Esophagus muscularis mucosa (tissue), 4 donors: ENCODE results near the gene GTF2H3. TPM values are rescaled to one million over a fixed set of nuclear protein-coding genes. Genes with fewer than 3 reads are reported as not detected.

Experiments
- DNase-seq: peaks from one replicate; pipeline ENCODE4 v3.0.0-alpha.2; 2017; ENCODE audit errors: extremely low spot score
- H3K27ac ChIP-seq, 4 donors: fragments of 200-600 bp; sonication (generic); replicated peaks in 1 of 4; 1 replicate in 3 of 4; 2 replicates in 1 of 4; pipeline ENCODE4 v1.5.1; 2016 to 2019; ENCODE audit warnings: mild to moderate bottlenecking in 1 of 4
- H3K27me3 ChIP-seq, 4 donors: fragments of 200-600 bp; sonication (generic); one replicate each; pipeline versions ENCODE4 v1.5.1 to v1.6.0; 2016 to 2019
- H3K36me3 ChIP-seq, 4 donors: fragments of 200-600 bp; sonication (generic); one replicate each; pipeline ENCODE4 v1.5.1; 2016 to 2019
- H3K4me1 ChIP-seq, 4 donors: fragments of 200-600 bp; sonication (generic); one replicate each; pipeline ENCODE4 v1.5.1; 2016 to 2019
- H3K4me3 ChIP-seq, 4 donors: fragments of 200-600 bp; sonication (generic); 1 replicate in 2 of 4; 2 replicates in 2 of 4; pipeline ENCODE4 v1.5.1; 2016 to 2019; ENCODE audit warnings: mild to moderate bottlenecking in 4 of 4, moderate library complexity in 1 of 4
- H3K9me3 ChIP-seq, 4 donors: fragments of 200-600 bp; sonication (generic); 1 replicate in 3 of 4; 2 replicates in 1 of 4; pipeline ENCODE4 v1.5.1; 2016 to 2019
- EP300 ChIP-seq: sonication (generic); formaldehyde crosslinking; IDR thresholded peaks from one replicate; pipeline ENCODE4 v1.6.1; 2017; ENCODE audit warnings: antibody characterized with exemption
- POLR2A ChIP-seq: fragments of 450-650 bp; IDR thresholded peaks from one replicate; pipeline ENCODE4 v1.6.1; 2017; ENCODE audit warnings: antibody characterized with exemption, moderate library complexity, mild to moderate bottlenecking, low read depth
- POLR2AphosphoS5 ChIP-seq, 2 donors: sonication (generic); formaldehyde crosslinking; IDR thresholded peaks; one replicate each; pipeline ENCODE4 v1.6.1; 2017; ENCODE audit warnings: antibody characterized with exemption in 2 of 2
- WGBS: methylation state at CpG from one replicate; pipeline ENCODE4 v1.1.5; 2018; 5-methylcytosine and 5-hydroxymethylcytosine counted together
- intact Hi-C: fragments of 100-400 bp; cut with DNase I; formaldehyde crosslinking; loops from one replicate; pipeline ENCODE4 v1.15.1; 2023
- total RNA-seq, 4 donors: library from RNA; depleted of rRNA; stranded (reverse); fragments of >200 nt; gene quantifications; one replicate each; pipeline versions ENCODE4 v1.1.0 to v1.2.1, GENCODE V29; 2016
- TF ChIP-seq, protein P1 (sequence below), 3 experiments: fragments of 200-600 bp in 2 of 3; fragments of 450-650 bp in 1 of 3; sonication (generic) in 2 of 3; IDR thresholded peaks; one replicate each; pipeline ENCODE4 v1.5.1; 2017 to 2019; ENCODE audit warnings: antibody characterized with exemption in 3 of 3, mild to moderate bottlenecking in 2 of 3, moderate library complexity in 1 of 3

GTF2H3 gene
- total RNA-seq, 4 donors from 2014 or later: 9.9 to 24.3 (median 18.7) TPM

- Histone ChIP-seq H3K4me3 (no peak overlapping the region), H3K4me1 (peaks cover 0 to 5% (median 2%) of the 10 kb centered on the region in 4 donors), H3K27ac (no peak overlapping the region), H3K27me3 (no peaks in the 10 kb centered on the region), H3K36me3 (peaks cover 65 to 100% (median 93%) of the 10 kb centered on the region in 4 donors), H3K9me3 (no peaks in the 10 kb centered on the region)
- DNase-seq: no peak
- no peak for TF ChIP-seq POLR2A
- TF ChIP-seq, protein P1, sequence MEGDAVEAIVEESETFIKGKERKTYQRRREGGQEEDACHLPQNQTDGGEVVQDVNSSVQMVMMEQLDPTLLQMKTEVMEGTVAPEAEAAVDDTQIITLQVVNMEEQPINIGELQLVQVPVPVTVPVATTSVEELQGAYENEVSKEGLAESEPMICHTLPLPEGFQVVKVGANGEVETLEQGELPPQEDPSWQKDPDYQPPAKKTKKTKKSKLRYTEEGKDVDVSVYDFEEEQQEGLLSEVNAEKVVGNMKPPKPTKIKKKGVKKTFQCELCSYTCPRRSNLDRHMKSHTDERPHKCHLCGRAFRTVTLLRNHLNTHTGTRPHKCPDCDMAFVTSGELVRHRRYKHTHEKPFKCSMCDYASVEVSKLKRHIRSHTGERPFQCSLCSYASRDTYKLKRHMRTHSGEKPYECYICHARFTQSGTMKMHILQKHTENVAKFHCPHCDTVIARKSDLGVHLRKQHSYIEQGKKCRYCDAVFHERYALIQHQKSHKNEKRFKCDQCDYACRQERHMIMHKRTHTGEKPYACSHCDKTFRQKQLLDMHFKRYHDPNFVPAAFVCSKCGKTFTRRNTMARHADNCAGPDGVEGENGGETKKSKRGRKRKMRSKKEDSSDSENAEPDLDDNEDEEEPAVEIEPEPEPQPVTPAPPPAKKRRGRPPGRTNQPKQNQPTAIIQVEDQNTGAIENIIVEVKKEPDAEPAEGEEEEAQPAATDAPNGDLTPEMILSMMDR (IDR thresholded peaks at IDR 0.05): no peak
- no peak for TF ChIP-seq EP300
- no peak for TF ChIP-seq POLR2AphosphoS5 (IDR thresholded peaks at IDR 0.05)
- intact Hi-C loops: no loop called here
- WGBS: 82% methylated on average over 4 of the region's 4 CpGs
These were observed 19.1 kb upstream of the GTF2H3 start for GRCh38 chr12:123614531-123614930.

DNA sequence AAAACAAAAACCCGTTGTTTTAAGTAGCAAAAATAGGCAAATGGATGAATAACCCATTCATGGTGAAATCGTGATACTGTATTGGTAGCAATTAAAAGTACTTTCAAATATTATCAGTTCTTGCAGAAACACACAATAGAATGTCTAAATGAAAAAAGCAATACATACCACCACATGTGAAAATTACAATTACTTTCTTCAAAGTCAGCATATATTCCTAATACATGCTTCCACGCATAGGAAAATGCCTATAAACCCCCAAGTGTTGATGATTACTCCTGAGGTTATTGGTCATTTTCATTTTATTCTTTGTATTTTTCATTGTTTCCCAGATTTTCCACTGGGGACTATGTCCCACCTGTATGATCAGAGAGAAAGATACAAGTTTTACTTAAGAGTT, 16.5 kb upstream of the GTF2H3 start:
- WGBS: 91% methylated on average over 3 of the region's 3 CpGs
- no peak overlapping the region for H3K27ac ChIP-seq

DNA sequence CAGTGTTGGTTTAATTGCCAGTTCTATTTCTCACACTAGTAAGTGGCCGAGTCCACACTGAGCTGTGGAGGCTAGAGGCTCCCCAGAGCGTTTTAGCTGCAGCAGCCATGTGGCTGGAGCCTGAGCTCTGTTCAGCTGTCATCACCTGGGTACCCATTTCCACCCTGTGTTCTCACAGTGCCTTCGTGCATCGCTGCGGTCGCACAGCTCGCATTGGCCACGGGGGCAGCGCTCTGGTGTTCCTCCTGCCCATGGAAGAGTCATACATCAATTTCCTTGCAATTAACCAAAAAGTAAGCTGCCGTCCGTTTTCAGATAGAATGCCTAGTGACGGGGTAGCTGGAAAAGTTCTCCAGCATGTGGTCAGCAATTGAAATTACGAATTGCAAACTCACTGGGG, 16.0 kb upstream of the GTF2H3 start:
- peaks cover 79 to 100% (median 92%) of the 10 kb centered on the region in 4 donors for H3K36me3 ChIP-seq
- intact Hi-C loops: no loop called here
- H3K9me3 ChIP-seq: no peaks in the 10 kb centered on the region
- DNase-seq: no peak
- H3K27me3 ChIP-seq: no peaks in the 10 kb centered on the region
- peaks cover 0 to 5% (median 2%) of the 10 kb centered on the region in 4 donors for H3K4me1 ChIP-seq
- TF ChIP-seq EP300 (no peak), POLR2AphosphoS5 (IDR thresholded peaks at IDR 0.05) (no peak), POLR2A (no peak)
- TF ChIP-seq, protein P1 (IDR thresholded peaks at IDR 0.05): no peak
- H3K4me3 ChIP-seq: no peak overlapping the region
- H3K27ac ChIP-seq: no peak overlapping the region
- 93% methylated on average over 13 of the region's 13 CpGs for WGBS

More for the DNA sequence above, 16.5 kb upstream of the GTF2H3 start:
- DNase-seq: no peak
- Histone ChIP-seq H3K36me3 (peaks cover 74 to 100% (median 92%) of the 10 kb centered on the region in 4 donors), H3K4me3 (no peak overlapping the region), H3K27me3 (no peaks in the 10 kb centered on the region), H3K4me1 (peaks cover 0 to 5% (median 2%) of the 10 kb centered on the region in 4 donors), H3K9me3 (no peaks in the 10 kb centered on the region)
- TF ChIP-seq POLR2A (no peak), EP300 (no peak), POLR2AphosphoS5 (IDR thresholded peaks at IDR 0.05) (no peak)
- TF ChIP-seq, protein P1 (IDR thresholded peaks at IDR 0.05): no peak
- intact Hi-C loops: no loop called here

DNA sequence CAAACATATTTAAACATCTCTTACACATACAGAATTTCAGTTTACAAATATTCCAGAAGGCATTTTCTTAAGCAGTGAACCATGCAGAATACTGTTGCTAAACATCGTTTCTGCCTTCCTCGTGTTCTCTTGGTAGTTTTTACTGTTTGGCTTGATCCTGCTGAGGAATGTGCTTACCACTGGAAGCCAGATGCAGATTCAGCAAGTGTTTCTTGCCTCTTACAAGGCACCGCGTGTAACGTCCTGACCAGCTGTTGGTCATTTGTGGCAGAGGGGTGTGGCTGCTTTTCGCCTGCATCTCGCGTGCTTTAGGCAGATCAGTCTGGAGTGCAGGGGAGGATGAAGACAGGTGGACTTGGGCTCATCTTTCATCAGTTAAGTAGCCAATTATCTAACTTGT, 12.5 kb upstream of the GTF2H3 start:
- no peaks in the 10 kb centered on the region for H3K9me3 ChIP-seq
- intact Hi-C loops: no loop called here
- no peak for DNase-seq
- no peak overlapping the region for H3K27ac ChIP-seq
- WGBS: 78% methylated on average over 8 of the region's 8 CpGs
- peaks cover 0 to 5% (median 2%) of the 10 kb centered on the region in 4 donors for H3K4me1 ChIP-seq
- H3K4me3 ChIP-seq: no peak overlapping the region
- no peaks in the 10 kb centered on the region for H3K27me3 ChIP-seq
- TF ChIP-seq EP300 (no peak), POLR2AphosphoS5 (IDR thresholded peaks at IDR 0.05) (no peak), POLR2A (no peak)
- TF ChIP-seq, protein P1 (IDR thresholded peaks at IDR 0.05): no peak
- H3K36me3 ChIP-seq: peaks cover 85 to 99% (median 92%) of the 10 kb centered on the region in 4 donors
